BE2C (cell line): Measurements from ENCODE around the gene MVK.

Experiments
- DNase-seq: peaks from one replicate; pipeline ENCODE4 v3.0.0-alpha.2; 2020
- H3K27me3 ChIP-seq: fragments of 250-450 bp; sonication (Bioruptor Pico); 2 replicates; pipeline ENCODE4 v1.5.1; 2020; ENCODE audit warnings: mild to moderate bottlenecking
- H3K36me3 ChIP-seq: fragments of 250-450 bp; sonication (Bioruptor Pico); 2 replicates; pipeline ENCODE4 v1.5.1; 2020; ENCODE audit warnings: mild to moderate bottlenecking
- H3K4me1 ChIP-seq: fragments of 250-450 bp; sonication (Bioruptor Pico); 2 replicates; pipeline ENCODE4 v1.5.1; 2020
- H3K4me3 ChIP-seq: 2 replicates; pipeline ENCODE4 v1.5.1; 2011; ENCODE audit warnings: low read depth, low read length
- H3K9me3 ChIP-seq: fragments of 250-450 bp; sonication (Bioruptor Pico); 2 replicates; pipeline ENCODE4 v1.5.1; 2020
- CTCF ChIP-seq: IDR thresholded peaks from 2 replicates; pipeline ENCODE4 v1.5.1; 2012; ENCODE audit warnings: mild to moderate bottlenecking, low read depth, low read length

MVK gene

GRCh38 chr12:109579639-109580038 is 6.0 kb downstream of the MVK start:
- Histone ChIP-seq H3K4me3 (no peak overlapping the region), H3K4me1 (no peaks in the 10 kb centered on the region), H3K36me3 (peaks cover 56% of the 10 kb centered on the region), H3K27me3 (no peaks in the 10 kb centered on the region), H3K9me3 (no peaks in the 10 kb centered on the region)
- TF ChIP-seq CTCF: no peak
- DNase-seq: no peak

GRCh38 chr12:109580272-109580671 is 6.7 kb downstream of the MVK start:
- Histone ChIP-seq H3K27me3 (no peaks in the 10 kb centered on the region), H3K4me3 (no peak overlapping the region), H3K4me1 (no peaks in the 10 kb centered on the region), H3K9me3 (no peaks in the 10 kb centered on the region), H3K36me3 (peaks cover 56% of the 10 kb centered on the region)
- no peak for DNase-seq
- peak; percentile 35 for TF ChIP-seq CTCF

- Histone ChIP-seq H3K4me3 (no peak overlapping the region), H3K9me3 (no peaks in the 10 kb centered on the region), H3K4me1 (no peaks in the 10 kb centered on the region), H3K36me3 (peaks cover 55% of the 10 kb centered on the region), H3K27me3 (no peaks in the 10 kb centered on the region)
- no peak for TF ChIP-seq CTCF
- no peak for DNase-seq
Measured at GRCh38 chr12:109580684-109581333, 7.2 kb downstream of the MVK start.

GRCh38 chr12:109581334-109581691 is 7.7 kb downstream of the MVK start:
- no peak for DNase-seq
- Histone ChIP-seq H3K4me3 (no peak overlapping the region), H3K36me3 (peaks cover 50% of the 10 kb centered on the region), H3K4me1 (no peaks in the 10 kb centered on the region), H3K27me3 (no peaks in the 10 kb centered on the region), H3K9me3 (no peaks in the 10 kb centered on the region)
- TF ChIP-seq CTCF: no peak

GRCh38 chr12:109581856-109582255 is 8.3 kb downstream of the MVK start:
- no peak for TF ChIP-seq CTCF
- Histone ChIP-seq H3K4me1 (no peaks in the 10 kb centered on the region), H3K27me3 (no peaks in the 10 kb centered on the region), H3K4me3 (no peak overlapping the region), H3K36me3 (peaks cover 49% of the 10 kb centered on the region), H3K9me3 (no peaks in the 10 kb centered on the region)
- DNase-seq: no peak

GRCh38 chr12:109582636-109583035 is 9.0 kb downstream of the MVK start:
- TF ChIP-seq CTCF: peak; percentile 25; the same call in 1 of the 2 replicates
- DNase-seq: no peak
- H3K4me1 ChIP-seq: no peaks in the 10 kb centered on the region
- H3K27me3 ChIP-seq: no peaks in the 10 kb centered on the region
- H3K4me3 ChIP-seq: no peak overlapping the region
- no peaks in the 10 kb centered on the region for H3K9me3 ChIP-seq
- H3K36me3 ChIP-seq: peaks cover 43% of the 10 kb centered on the region
